Left hindlimb (tissue), 1 donor: ENCODE results near the gene C19orf67.

Source experiments
- DNase-seq: peaks from one replicate; pipeline ENCODE4 v3.0.0-alpha.2; 2018

Gene C19orf67

DNA sequence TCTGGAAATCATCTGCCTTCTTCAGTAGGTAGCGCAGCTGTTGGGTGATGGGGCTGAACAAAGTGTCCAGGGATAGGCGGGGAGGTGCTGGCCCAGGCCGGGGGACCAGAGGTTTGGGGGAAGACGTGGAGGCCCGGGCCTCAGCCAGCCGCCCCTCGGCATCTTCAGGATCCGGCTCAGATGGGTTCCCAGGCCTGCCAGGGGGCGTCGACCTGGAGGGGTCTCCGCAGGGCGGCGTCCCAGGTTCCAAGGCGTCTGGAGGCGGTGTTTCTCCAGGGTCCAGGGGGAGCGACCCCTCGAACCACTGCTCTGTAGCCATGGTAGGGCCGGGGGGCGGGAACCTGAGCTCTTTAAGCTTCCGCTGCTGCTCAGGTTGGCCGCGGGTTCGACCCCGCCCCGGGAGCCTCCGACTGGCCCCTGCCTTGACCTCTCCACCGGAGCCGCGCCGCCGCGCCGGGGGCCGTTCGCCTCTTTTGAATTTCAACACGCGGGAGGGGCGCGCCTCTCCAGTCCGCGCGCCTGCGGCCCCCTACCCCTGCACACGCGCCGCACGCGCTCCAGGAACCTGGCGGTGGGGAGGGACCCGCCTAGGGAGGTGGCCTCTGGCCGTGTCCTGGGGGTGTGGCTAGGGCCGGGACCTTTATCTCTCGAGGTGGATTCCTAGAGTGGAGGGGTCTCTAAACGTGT lies at the start of gene C19orf67:
Gene C19orf67, minus strand, starts transcription at position 475 of the 687 bp plus-strand sequence. Its CDS starts 156 bp downstream, at position 319.
- no peak for DNase-seq

DNA sequence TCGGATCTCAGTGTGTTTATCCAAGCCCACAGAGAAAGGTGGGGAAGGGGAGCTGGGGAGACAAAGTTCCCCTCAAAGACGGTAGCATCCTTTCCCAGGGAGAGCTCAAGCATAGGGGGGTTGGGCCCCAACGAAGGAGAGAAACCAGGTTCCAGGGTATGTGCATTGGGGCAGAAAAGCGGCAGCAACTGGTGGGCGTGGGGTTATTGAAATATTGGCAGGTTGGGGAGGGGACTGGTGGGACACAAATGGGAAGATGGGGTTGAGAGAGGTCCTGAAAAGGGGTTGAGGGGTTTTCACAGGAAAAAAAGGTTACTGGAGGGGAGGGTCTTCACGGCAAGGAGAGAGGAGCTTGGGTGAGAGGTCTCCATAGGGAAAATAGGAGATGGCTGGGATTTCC lies 49.8 kb upstream of the C19orf67 start:
- DNase-seq, result no peak

DNA sequence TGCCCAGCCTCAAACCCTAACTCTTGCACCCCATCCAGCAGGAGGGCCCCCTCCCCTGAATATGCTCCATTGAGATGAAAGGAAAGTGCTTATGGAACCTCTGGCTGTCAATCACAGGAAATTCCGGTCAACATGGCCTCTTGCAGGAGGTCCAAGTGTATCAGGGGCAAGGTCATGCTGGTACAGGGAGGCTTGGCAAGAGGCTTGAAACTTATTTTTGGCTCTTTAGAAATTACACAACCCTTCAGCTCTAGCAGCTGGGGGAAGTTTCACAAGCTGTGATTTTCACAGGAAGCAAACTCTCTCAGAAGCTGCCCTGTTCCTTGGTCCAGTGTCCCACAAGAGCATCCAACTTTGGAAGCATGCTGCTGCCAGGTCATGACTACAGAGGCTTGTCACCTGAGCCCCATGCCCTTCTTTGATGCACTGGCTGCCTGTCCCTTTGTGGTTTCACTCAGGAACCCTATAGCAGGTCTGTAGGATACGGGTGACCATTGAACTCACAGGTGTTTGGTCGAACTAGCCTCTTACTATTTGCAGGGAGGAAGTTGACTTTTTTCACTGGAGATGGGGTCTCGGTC lies 42.4 kb upstream of the C19orf67 start:
- no peak for DNase-seq

DNA sequence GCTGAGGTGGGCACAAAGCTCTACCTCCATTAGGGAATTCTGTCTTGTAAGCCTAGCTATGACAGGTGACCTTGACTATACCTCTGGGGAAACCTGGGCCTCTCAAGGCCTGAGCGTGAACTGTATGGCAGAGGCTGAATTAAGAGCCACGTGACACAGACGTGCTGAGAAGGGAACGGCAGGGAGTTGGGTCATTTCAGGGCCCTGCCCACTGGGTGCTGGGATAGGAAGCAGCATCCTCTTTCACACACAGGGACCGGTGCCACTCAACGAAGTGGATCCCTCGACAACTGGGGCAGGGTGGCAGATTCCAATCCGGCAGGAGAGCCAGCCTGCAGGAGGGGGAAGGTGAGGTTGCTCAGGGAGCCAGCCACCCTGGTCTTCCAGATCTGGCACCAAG lies 41.6 kb upstream of the C19orf67 start:
- DNase-seq, result no peak

DNA sequence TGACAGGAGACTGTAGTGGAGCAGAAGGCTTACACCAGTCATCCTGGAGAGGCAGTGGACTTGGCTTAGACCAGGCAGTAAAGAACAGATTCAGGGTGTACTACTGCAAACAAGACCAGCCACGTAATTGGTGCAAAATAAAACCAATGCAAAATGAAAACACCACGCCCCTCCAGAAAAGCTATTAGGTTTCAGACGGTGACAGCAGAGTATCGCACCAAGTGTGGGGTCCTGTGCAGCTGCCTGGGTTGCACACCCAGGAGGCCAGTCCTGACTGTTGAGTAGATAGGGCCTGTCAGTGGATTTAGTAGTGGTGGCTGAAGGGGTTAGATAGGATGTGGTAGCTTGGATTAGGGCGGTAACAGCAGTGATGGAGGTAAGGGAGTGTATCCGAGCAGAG lies 37.3 kb upstream of the C19orf67 start:
- no peak for DNase-seq

DNA sequence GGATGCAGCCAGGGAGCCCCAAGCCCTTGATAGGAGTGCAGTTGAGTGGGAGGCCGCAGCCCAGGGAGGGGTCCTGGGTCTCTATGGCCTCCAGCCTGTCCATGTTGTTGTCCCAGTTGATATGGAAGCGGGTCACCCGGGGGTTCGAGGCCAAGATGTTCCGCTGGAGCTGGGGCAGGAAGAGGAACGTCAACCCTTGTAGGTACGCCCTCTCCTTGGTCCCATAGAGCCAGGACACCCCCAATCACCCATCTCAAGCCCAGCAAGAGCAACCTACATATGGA lies 34.9 kb upstream of the C19orf67 start:
- no peak for DNase-seq

DNA sequence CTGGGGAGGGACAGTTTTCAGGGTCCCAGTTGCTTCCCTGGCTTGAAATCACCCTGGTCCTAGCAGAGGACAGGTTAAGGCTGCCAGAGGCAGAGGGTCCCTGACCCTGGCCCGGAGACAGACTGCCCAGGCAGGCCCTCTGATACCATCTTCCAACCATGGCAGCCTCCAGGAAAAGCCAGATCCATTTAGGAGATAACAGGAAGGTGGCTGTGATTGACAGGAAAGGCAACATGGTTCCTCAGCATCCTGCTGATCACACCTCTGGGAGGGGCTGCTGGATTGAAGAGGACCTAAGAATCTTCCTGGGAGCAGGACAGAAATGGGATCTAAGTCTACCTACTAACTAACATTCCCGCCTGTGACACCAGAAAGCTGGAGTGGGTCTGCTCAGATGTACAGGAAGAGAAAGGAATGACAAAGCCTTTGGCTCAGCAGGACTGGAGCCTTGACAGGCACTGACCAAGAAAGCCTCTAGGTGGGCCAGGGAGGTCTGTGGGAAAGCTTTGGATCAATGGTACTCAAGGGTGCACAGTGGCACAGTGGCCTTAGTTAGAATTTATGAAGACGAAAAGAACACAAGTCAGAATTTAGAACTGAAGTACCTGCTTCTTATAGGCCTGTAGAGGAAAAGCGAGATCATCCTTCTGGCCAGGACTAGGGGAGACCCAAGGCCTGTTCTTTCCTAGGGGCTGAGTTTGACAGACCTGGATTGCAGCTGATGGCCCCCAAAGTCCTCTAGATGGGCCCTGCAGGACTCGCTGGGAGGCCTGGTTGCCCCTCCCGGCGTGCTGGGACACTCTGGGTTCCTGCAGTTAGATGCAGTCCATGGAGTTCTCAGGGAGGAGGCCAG lies 34.3 kb upstream of the C19orf67 start:
- DNase-seq, result no peak

DNA sequence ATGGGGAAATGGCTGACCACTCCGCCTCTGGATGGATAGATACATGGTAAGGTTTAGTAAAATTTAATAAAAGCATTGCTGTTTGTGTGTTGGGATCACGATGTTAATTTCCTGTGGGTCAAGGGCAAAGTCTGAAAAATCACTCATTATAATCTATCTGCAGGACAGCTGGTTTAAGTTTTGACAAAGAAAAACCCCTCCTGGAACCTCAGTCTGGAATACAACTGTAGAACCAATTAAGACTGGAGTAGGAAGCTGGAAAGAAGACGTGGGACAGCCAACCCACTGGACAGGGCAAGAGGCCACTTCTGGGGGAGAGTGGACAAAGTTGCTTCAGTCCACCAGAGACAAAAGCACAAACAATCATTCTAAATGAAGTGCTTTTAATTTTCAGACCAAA lies 33.6 kb upstream of the C19orf67 start:
- DNase-seq, result no peak

DNA sequence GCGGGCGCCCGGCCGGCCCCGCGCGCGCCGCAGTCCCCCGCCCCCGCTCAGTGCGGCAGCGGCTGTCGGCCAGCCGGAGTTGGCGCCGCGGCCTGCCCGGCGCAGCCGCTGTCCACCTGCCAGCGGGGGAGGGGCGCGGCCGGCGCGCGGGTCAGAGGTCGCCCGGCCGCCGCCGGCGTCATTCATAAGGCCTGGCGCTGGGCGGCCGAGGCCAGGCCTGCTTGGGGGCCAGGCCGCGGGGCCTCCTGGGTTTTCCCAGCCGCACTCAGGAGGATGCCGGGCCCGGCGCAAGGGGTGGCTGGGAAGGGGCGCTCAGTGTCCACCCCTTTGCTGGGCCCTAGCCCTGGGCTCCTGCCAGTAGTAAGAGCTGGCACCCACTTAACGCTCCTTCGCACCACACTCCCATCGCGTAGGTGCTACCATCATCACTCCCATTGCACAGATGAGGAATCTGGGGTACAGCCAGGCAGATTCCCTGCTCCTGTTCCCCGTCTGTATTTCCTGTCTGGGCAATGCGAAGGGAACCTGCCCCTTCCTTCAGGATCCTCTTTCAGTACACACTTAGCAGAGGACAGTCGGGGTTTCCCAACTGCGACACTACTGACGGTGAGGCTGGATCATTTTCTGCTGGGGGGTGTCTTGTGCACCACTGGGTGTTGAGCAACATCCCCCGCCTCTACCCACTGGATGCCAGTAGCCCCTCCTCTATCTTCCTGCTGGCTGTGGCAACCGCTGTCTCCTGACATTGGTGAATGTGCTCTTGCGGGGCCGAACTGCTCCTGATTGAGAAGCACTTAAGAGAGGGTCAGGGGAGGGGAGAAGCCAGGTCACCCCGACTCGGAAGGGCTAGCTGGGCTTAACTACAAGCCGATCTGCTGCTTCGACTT lies 32.8 kb upstream of the C19orf67 start:
- peak; percentile 71 for DNase-seq

DNA sequence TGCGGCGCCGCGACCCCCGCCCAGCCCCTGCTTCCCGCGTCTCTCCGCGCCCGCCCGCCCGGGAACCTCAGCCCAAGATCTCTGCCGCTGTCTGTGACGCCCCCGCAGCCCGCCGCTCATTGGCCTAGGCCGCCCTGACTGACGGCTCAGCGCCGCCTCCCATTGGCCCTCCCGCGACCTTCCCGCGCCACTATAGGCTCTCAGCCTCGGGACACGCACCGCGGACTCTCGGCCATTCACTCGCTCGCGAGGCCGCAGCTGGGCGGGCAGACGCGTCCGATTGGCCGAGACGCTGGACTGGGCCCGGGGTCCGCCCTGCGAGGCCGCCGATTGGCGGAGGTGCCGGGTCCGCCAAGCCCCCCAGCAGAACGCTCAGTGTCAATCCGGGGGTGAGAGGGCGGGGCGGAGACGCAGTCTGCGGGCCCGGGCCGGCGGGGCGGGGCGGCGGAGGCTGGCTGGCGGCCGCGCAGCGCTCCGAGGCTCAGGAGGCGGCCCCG lies 32.1 kb upstream of the C19orf67 start, which contains the start of gene PRKACA:
Gene PRKACA, minus strand, starts transcription at position 95 of the 497 bp plus-strand sequence. CDS start 215 bp downstream, outside the sequence.
- DNase-seq, result peak; percentile 99

DNA sequence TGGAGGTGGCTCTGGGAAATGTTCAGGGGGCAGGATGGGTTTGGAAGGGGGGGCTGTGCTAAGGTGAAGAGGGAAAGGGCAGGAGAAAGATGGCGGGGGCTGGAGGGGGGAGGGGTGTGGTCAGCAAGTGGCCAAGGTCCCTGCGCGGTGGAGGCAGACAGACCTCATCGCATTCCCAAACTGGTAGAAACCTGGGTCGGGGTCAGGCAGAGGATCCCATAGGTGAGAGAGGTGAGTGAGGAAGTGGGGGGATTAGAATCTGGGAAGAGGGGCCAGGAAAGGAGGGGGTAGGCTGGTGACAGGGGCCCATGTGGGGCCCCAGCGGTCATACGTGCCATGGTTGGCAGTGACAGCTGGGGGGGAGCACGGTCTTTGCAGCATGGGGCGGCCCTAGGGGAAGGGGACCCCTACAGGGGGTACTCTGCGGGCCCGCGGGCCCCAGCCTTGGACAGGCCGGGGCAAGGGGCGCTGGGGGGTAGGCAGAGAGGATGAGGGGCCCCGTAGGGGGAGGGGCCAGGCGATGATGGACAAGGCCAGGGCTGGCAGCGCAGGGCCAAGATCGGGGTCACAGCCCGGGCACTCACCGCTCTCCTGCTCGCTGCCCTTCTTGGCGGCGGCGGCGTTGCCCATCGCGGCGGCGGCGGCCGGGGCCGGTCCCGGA lies 31.5 kb upstream of the C19orf67 start:
- DNase-seq, result peak; percentile 63

DNA sequence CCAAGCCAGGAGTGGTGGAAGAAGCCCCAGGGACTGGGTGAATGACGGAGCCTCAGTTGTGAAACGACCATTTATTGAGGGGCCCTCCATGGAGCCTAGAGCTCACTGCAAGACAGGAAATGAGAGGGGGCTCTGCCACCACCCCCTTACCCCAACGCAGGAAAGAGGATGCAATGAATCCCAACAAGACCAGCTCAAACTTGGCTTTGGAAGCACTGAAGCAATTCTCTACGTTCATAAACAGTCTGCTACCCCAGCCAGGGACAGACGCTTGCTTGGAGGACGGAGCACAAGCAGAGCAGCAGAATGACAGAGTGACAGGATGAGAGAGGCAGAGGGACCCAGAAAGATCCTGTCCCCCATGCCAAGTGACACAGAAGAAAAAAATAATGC lies 30.9 kb upstream of the C19orf67 start:
- no peak for DNase-seq

DNA sequence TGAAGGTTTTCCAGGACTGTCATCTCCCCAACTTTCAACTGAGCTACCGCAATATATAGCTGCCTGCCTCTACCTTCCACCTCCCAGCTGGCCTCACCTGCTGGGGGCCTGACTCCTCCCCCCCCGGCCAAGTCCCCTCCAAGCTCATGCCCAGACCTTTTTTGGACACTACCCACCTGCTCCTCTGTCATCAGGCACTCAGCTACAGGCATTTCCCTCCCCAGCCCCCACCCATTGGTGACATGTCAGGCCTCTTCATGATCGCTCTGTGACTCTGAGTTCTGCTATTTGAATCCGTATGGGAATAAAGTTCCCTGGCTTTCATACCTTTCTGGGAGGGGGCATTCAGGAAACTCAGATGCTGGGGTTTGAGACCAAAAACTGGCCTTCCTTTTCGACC lies 30.2 kb upstream of the C19orf67 start:
- DNase-seq, result no peak

DNA sequence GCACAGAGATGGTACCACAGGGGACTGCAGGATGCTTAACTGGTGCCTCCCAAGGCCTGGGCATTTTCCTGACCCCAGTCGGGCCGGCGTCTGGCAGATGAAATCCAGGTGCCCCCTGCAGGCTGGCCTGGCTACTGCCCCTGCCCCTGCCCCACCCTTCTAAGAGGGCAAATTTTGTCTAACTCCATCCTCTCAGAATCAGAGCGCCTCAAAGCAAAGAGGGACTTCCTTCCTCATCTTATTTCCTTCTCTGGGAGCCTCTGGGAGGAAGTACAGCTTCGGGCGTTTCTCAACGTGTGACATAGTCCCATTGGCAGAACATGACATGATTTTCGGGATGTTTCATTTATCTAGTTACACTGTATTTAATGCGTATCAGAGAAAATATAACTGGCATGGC lies 29.3 kb upstream of the C19orf67 start:
- DNase-seq, result no peak

DNA sequence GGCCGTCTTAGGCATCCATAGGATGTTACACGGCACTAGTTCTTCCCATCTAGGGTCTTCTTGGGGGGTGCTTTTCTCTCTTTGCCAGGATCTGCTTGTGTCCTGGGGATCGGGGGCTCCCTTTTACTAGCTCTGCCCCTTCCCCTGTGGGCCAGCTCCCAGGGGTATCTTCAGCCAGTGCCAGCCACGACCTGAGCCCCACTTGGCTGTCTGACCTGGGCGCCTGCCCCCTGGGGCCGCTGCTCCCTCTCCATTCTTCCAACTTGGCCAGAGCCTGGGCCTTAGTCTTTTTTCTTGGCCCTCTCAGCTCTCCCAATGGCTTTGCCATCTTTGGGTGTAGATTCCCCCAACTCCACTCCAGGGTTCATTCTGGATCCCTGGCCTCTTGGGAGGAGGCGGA lies 28.9 kb upstream of the C19orf67 start:
- no peak for DNase-seq

DNA sequence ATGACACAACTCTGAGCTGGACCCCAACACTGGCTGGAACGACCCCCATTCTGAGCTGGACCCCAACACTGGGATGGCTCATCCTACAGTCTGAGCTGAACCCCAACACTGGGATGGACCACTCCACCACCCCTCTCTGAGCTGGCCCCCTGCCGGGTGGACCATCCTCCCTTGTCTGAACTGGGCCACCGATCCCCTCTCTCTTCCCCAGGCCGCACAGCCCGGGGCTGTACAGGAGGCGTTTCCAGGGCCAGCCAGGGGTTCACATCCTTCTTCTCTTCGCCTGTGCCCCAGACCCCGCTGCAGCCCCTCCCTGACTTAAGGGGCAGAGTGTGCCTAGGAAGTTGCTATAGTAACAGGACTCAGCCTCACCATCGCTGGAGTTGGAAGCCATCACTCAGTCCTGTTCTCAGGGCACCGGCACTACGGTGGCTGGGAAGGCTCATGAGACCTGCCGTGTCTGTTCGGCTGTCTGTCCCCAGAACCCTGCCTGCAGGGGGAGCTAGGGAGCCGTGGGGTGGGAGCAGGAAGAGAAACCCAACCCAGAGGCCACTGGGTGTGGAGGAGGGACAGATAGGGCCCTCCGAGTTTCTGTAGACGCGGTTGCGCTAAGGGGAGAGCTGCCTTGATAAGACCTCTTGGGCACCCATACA lies 28.3 kb upstream of the C19orf67 start:
- DNase-seq, result no peak

DNA sequence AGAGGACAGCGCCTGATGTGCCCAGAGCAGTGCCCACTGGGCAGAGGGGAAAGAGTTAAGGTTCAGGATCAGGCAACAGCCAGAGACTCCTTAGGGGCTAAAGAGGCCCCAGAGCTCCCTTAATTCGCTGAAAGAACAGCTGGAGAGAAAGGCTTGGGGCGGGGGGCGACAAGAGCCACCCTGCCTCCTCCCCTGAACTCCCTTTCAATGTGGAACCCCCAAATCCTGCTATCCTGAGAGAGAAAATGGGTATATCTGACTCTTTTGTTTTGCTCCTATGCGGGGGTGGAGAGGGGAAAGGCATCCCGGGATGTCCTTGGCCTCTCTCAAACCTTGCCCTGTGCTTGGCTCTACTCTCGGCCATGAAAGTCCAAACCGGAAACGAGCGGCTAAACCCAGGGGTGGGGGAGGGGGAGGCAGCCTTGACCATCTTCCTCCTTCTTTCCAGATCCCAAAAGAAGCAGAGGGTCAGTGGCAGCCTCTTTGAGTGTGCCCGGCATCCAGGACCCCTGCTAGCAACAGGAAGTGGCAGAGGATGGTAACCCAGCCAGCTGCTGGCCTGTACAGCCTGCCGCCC lies 27.3 kb upstream of the C19orf67 start:
- DNase-seq, result no peak

DNA sequence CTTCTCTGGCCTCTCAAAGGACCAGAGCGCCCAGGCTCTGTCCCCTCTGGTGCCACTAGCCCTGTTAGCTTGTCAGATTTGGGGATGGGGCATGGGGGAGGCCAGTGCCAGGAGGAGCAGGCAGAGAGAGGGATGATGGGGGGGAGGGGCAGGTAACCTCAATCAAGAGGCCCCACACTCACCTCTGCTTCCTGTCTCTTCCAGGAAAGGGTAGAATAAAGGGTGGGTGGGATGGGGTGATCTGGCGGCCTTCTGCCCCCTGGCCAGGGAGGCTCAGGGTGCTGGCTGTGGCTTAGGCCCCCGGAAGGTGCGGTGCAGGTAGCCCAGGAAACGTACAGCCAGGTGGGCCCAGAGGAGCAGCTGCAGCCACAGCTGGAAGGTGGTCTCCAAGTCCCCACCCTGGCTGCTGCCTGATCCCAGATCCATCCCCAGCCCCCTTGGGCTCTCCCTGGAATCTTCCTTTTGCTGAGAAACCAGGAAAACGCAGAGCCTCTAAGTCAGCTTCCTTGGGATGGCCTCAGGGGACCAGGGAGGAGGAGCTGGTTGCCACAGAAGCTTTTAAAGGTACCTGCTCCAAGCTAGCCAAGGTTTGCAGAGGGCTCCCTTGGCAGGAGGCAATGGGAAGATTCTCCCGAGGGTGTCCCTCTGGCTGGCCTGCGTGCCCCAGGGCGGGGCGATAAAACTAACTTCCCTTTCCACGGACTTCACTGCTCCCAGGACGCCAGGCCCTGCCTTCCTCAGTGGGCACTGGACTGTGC lies 26.6 kb upstream of the C19orf67 start:
- DNase-seq, result no peak

DNA sequence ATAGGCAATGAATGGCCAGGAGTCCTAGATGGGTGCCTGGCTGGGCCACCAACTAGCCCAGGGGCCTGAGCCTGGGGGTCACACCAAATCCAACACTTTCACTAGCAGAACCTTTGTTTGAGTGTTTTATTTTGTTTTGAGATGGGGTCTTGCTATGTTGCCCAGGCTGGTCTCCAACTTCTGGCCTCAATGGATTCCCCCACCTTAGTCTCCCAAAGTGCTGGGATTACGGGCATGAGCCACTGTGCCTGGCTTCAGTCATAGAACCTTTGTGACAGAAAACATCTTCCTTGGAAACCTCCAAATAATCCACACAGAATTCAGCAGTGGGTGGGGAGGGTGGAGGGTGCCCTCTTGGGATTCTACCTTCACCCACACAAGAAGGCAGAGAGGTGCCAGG lies 25.9 kb upstream of the C19orf67 start:
- no peak for DNase-seq

DNA sequence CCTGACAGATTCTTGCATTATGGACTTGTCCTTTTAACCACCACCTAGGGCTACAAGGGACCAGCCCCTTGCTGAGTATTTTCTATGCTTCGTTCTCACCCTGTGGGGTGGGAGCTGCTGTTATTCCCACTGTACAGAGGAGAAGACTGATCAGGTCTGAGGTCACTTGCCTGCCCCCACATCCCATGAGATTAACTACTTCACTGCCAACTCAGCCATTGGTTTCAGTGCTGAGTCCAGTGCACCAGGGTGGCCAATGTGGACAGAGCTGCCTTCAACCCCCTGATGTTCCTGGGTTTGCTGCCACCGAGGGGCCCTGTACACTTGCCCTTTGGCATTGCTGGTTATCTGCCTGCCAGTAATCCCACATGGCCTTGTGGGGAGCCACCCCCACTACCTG lies 25.1 kb upstream of the C19orf67 start:
- DNase-seq, result no peak
